ENCODE results near the gene ATP2A1. TPM values are rescaled to one million over a fixed set of nuclear protein-coding genes. Genes with fewer than 3 reads are reported as not detected.
A peak's percentile ranks its signal among the peaks of the same experiment; 100 is the strongest.
"Not testable (repeated sequence)": the region's sequence is repeated elsewhere in the genome, so short reads cannot be mapped to it uniquely, and the experiment has no call there.

Gene ATP2A1
- total RNA-seq, 1 experiment from 2014 or later = not detected

GRCh38 chr16:28858421-28858820 is 19.9 kb upstream of the ATP2A1 start:
- peak; percentile 47 for DNase-seq (ENCODE audit: low read depth)

- DNase-seq (ENCODE audit: low read depth) = no peak
Observed at GRCh38 chr16:28859326-28859725, 19.0 kb upstream of the ATP2A1 start.

DNA sequence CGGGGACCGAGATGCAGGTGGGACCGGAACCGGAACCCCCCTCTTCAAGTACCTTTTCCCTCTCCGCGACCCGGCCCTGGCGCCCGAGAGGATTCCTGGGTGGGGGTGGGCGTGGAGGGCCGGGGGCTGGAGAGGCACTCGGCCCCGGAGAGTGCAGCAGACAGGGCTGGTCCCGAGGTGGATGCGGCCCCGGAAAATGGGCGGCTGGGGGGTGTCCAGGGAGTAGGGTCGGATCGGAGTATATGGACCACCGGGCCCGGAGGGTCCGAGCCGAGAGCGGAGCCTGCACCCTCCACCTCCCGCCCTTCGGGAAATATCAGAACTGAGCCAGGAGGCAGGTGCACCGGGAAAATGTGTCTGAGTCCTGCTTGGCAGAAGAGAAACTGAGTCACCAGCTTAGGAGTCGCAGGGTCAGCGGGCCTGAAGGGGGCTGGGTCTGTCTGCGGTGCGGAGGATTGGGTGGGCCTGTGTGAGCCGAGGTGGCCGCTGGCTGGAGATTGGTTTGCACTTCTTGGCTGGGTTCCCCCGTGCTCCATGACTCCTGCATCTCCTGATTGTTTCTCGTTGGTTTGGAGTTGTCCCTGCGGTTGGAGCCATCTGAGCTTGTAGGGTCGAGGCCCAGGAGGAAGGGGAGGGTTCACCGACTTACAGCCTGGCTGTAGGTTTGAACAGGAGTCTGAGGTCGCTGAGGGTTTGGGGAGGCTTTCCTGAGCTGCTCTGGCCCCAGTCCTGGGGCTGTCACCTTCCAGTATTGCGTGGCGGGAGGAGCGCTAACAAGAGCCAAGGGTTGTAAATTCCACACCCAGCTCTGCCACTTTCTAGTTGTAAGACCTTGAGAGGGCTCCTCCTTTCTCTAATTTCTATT is 14.1 kb upstream of the ATP2A1 start:
- no peak for DNase-seq (ENCODE audit: low read depth)

- no peak for DNase-seq (ENCODE audit: low read depth)
Observed at GRCh38 chr16:28865001-28865688, 13.1 kb upstream of the ATP2A1 start.

- DNase-seq (ENCODE audit: low read depth) = no peak
Observed at GRCh38 chr16:28865722-28866453, 12.4 kb upstream of the ATP2A1 start.

DNA sequence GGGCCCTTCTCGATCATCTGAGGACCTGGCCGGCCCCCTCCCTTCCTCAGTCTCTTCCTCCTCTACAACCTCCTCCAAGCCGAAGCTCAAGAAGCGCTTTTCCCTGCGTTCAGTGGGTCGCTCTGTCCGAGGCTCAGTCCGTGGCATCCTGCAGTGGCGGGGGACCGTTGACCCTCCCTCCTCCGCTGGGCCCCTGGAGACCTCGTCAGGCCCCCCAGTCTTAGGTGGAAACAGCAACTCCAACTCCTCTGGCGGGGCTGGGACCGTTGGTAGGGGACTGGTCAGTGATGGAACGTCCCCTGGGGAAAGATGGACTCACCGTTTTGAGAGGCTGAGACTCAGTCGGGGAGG is 11.9 kb upstream of the ATP2A1 start:
- no peak for DNase-seq (ENCODE audit: low read depth)

- no peak for DNase-seq (ENCODE audit: low read depth)
Observed at GRCh38 chr16:28867241-28867640, 11.0 kb upstream of the ATP2A1 start.

DNA sequence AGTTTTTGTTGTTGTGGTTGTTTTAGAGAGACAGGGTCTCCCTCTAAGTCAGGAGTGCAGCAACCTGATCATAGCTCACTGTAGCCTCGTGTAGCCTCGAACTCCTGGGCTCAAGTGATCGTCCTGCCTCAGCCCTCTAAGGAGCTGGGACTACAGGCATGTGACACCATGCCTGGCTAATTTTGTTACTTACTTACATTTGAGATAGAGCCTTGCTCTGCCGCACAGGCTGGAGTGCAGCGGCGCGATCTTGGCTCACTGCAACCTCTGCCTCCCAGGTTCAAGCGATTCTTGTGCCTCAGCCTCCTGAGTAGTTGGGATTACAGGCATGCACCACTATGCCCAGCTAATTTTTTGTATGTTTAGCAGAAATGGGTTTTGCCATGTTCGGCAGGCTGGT is 10.6 kb upstream of the ATP2A1 start:
- DNase-seq (ENCODE audit: low read depth) = not testable (repeated sequence)

DNA sequence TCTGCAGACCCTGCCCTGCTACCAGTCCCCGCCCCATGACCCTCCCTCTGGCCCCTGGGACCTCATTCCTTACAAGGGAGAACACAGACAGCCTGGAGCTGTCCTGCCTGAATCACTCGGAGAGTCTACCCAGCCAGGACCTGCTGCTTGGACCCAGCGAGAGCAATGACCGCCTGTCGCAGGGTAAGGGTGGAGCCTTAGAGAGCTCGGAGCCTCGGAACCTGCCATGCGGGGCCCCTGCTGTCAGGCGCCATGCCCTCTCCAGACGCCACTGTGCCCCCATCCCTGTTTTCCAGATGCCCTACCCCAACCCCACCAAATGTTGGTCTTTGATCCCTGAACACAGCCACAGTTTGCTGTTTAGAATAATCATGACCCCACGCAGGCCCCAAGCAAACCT is 9.1 kb upstream of the ATP2A1 start:
- DNase-seq (ENCODE audit: low read depth) = no peak

DNA sequence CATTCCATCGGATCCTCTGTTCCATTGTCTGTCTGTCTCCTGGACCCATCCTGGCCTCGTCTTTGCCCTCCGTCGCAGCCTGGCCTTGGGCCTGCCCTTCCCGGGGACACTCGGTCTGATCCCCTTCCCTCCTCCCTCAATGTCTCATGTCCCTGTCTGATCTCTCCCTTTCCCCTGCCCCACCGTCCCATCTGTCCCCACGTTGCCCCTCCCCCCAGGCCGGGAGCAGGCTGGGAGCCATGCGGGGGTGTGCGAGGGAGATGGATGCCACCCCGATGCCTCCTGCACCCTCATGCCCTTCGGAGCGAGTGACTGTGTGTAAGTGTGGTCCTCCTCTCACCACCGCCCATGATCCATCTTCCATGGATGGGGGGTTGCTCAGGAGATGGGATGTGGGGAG is 5.3 kb upstream of the ATP2A1 start:
- no peak for DNase-seq (ENCODE audit: low read depth)

DNA sequence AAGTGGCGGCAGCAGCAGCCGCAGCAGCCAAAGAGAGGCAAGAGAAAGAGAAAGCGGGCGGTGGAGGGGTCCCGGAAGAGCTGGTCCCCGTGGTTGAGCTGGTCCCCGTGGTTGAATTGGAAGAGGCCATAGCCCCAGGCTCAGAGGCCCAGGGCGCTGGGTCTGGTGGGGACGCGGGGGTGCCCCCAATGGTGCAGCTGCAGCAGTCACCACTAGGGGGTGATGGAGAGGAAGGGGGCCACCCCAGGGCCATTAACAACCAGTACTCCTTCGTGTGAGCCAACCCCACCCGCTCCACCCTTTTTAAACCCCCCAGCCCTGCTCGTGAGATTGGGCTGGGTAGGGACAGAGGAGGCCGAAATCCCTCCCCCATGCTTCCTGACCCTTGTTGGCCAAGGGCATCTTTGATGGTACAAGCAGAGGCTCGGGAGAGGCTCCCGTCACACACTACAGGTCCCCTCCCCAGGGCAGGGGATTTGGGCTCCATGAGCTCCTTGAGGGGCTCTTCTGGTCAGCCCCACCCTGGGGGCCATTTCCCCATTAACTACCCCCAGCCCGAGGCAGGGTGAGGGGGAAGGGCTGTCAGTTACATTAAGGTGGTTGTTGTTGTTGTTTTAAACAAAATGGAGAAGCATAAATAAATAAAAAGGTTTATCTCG is 4.6 kb upstream of the ATP2A1 start:
- no peak for DNase-seq (ENCODE audit: low read depth)

GRCh38 chr16:28874406-28874805 is 3.9 kb upstream of the ATP2A1 start:
- no peak for DNase-seq (ENCODE audit: low read depth)

DNA sequence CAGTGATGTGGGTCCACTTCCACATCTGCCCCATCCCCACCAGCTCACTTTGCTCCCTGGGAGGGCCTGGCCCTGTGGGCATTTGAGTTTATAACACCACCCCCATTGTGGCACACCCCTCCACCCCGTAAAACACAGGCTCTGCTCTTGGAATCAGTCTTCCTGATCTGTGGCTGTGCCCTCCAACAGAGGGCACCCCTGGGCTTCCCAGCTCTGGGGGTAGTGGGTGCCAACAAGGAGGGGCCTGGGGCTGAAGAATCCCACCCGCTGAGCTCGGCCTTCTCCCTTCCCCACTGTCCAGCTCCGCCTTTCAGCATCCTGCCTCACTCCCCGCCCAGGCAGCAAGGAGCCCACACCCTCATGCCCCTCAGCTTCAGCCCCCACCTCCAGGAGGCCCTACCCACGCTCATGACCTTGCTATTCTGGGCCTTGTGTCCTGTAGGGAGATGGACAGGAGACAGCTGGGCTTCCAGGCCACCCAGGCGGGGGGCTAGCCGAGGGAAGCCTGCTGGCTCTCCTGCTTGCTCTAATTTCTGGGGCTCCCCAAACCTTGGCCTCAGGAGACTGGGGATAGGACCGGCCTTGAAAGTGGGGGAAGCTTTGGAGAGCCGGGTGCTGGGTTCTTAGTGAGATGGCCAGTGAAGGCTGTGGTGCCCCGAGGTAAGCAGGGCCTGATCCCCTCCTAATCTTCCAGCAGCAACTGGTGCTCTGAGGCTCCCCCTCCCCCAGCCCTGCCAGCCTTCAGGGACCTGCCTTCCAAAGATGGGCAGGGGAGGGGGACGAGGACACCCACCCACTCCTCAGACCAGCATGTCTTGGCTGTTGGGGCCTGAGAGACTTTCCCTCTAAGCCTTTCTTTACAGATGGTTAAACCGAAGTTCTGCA is 2.9 kb upstream of the ATP2A1 start:
- DNase-seq (ENCODE audit: low read depth) = no peak

- DNase-seq (ENCODE audit: low read depth) = no peak
Observed at GRCh38 chr16:28876019-28876659, 2.1 kb upstream of the ATP2A1 start.

GRCh38 chr16:28876973-28877654 is 1.2 kb upstream of the ATP2A1 start:
- DNase-seq (ENCODE audit: low read depth) = no peak

DNA sequence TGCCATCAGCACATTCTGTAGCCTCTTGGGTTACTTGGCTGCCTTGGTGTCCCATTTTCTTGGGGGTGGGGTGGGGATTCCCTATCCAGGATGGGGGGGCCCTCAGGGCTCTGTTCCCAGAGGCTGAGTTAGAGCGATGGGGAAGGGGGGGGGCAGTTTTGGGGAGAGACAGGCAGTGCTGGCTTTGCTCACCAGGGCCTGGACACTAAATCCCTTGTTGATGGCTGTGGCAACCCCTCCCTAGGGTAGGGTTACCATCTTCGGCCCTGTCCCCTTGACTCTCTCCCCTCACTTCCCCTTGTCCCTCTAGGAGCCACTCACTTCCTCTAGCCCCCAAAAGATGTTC is 660 bp upstream of the ATP2A1 start:
- no peak for DNase-seq (ENCODE audit: low read depth)

DNA sequence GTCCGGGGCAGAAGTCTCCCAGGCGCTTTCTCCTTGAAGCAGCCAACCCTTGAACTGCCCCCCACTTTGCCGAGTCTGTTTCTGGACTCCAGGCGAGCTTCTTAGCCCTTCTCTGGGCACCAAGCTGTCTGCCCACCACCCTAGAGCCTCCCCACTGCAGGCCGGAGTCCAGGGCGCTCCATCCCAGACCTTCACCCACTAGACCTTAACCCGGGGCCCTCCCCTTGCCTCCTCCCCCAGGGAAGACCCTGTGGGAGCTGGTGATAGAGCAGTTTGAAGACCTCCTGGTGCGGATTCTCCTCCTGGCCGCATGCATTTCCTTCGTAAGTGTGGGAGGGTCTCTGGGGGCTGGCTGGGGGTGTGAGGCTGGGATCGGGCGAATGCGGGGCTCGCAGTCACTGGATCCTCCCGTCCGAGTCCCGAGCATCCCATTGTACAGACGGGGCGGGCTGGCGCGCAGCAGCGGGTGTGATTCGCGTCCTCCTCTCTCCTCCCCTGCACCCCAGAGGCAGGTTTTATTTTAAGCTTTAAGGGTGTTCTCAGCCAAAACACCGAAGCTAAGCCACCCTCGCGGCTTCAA is 1.1 kb downstream of the ATP2A1 start:
- no peak for DNase-seq (ENCODE audit: low read depth)

DNA sequence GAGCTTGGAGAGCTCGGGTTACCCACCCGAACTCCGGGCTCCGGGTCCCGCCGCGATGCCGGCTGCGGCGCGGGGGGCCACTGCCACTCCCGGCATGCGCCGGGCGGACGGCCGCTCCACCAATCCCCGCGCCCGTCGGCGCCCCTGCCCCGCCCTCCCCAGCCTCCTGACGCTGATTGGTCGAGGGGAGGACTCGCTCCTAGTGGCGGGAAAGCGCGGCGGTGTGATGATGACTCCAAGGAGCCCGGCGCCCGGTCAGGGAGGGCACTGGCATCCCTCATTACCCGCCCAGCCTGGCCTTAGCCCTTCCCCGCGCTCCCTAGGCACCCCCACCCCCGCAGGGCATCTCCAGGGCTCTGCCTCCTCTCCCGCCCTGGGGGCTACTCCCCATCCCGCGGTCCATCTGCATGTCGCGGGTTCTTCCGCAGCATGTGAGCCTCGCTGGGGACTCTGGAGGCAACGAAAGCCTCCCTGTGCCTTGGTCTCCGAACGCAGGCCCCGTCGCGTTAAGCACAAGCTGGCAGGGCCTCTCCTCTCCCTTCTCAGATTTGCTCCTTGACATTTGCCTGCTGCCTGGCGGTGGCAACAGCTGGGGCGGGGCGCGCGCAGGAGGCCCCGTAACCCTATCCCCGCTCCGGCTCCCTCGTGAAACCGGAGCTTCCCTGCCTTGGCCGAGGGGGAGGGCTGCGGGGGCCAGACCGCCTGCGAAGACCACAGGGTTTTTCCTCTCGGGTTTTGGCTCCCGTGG is 1.7 kb downstream of the ATP2A1 start:
- DNase-seq (ENCODE audit: low read depth) = peak; percentile 81

- no peak for DNase-seq (ENCODE audit: low read depth)
Observed at GRCh38 chr16:28880589-28880915, 2.3 kb downstream of the ATP2A1 start.
